BE2C (cell line): ENCODE measurements around the gene CEACAM19.

ENCODE experiments used
- DNase-seq: peaks from one replicate; pipeline ENCODE4 v3.0.0-alpha.2; 2020
- H3K27me3 ChIP-seq: fragments of 250-450 bp; sonication (Bioruptor Pico); 2 replicates; pipeline ENCODE4 v1.5.1; 2020; ENCODE audit warnings: mild to moderate bottlenecking
- H3K36me3 ChIP-seq: fragments of 250-450 bp; sonication (Bioruptor Pico); 2 replicates; pipeline ENCODE4 v1.5.1; 2020; ENCODE audit warnings: mild to moderate bottlenecking
- H3K4me1 ChIP-seq: fragments of 250-450 bp; sonication (Bioruptor Pico); 2 replicates; pipeline ENCODE4 v1.5.1; 2020
- H3K4me3 ChIP-seq: 2 replicates; pipeline ENCODE4 v1.5.1; 2011; ENCODE audit warnings: low read depth, low read length
- H3K9me3 ChIP-seq: fragments of 250-450 bp; sonication (Bioruptor Pico); 2 replicates; pipeline ENCODE4 v1.5.1; 2020
- TF ChIP-seq, protein P1 (sequence below): IDR thresholded peaks from 2 replicates; pipeline ENCODE4 v1.5.1; 2012; ENCODE audit warnings: mild to moderate bottlenecking, low read depth, low read length

Gene CEACAM19

DNA sequence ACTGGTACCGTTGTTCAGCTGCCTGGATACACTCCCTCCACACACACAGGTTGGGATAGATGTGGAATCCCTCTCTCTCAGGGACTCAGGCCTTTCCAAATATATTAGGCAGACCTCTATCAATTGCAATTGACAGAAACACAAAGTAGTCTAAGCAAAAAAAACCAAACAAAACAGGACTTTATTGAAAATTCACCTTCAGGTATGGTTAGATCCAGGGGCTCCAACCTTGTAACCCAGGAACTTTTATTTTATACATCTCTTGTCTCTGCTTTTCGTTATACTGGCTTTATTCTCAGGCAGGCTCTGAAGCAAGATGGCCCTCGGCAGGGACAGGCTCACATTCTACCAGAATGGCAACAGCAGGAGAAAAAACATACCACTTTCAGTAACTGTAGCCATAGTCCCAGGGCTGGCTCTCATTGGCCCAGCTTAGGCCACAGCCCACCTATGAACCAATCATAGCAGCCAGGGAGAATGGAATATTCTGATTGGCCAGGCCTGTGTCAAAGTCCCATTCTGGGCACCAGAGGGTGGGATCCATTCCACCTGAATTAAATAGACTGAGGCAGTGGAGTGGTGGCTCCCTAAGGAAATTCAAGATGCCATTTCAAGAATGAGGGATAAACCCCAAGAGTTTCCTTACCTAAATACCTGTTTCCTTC lies 13.1 kb upstream of the CEACAM19 start:
- Histone ChIP-seq H3K9me3 (no peaks in the 10 kb centered on the region), H3K4me3 (no peak overlapping the region), H3K4me1 (no peaks in the 10 kb centered on the region), H3K27me3 (no peaks in the 10 kb centered on the region), H3K36me3 (peaks cover 89% of the 10 kb centered on the region)
- no peak for DNase-seq
- TF ChIP-seq, protein P1, sequence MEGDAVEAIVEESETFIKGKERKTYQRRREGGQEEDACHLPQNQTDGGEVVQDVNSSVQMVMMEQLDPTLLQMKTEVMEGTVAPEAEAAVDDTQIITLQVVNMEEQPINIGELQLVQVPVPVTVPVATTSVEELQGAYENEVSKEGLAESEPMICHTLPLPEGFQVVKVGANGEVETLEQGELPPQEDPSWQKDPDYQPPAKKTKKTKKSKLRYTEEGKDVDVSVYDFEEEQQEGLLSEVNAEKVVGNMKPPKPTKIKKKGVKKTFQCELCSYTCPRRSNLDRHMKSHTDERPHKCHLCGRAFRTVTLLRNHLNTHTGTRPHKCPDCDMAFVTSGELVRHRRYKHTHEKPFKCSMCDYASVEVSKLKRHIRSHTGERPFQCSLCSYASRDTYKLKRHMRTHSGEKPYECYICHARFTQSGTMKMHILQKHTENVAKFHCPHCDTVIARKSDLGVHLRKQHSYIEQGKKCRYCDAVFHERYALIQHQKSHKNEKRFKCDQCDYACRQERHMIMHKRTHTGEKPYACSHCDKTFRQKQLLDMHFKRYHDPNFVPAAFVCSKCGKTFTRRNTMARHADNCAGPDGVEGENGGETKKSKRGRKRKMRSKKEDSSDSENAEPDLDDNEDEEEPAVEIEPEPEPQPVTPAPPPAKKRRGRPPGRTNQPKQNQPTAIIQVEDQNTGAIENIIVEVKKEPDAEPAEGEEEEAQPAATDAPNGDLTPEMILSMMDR = no peak

DNA sequence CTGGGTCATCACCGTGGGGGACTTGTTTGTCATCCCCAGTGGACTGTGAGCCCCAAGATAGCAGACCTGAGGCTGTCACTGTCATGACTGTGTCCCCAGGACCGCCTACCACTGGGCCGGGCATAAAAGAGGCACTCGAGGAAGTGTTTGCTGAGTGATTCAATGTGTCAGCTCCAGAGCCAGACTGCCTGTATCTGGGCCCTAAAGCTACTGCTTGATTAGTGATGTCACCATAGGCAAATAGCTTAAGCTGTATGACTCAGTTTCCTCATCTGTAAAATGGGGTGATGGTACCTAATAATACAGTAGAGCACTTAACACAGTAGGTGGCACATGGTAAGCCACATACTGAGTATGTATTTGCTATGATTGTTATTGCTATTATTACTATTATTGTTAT lies 11.2 kb upstream of the CEACAM19 start:
- no peaks in the 10 kb centered on the region for H3K9me3 ChIP-seq
- H3K36me3 ChIP-seq = peaks cover 75% of the 10 kb centered on the region
- H3K27me3 ChIP-seq = no peaks in the 10 kb centered on the region
- TF ChIP-seq, protein P1 = no peak
- H3K4me1 ChIP-seq = no peaks in the 10 kb centered on the region
- no peak overlapping the region for H3K4me3 ChIP-seq
- DNase-seq = no peak

DNA sequence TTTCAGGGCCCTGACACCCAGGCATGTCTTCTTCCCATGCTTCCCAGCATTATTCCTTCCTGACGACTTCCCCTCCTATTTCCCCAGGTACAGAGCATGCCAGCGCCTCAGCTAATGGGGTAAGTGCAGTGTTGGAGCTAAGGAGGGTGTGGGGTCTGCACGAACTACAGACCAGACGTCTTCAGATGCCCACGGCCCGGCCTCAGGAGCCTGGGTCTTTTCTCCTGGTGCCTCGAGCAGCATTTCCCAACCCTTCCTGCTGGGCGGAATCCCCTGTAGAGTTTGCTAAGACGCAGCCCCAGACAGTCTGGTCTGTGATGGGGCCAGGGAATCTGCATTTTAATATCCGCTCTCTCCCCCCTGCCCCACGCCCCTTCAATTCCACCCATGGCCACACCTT lies 10.1 kb upstream of the CEACAM19 start:
- Histone ChIP-seq H3K36me3 (peaks cover 67% of the 10 kb centered on the region), H3K4me3 (no peak overlapping the region), H3K27me3 (no peaks in the 10 kb centered on the region), H3K9me3 (no peaks in the 10 kb centered on the region), H3K4me1 (no peaks in the 10 kb centered on the region)
- TF ChIP-seq, protein P1 = no peak
- no peak for DNase-seq

DNA sequence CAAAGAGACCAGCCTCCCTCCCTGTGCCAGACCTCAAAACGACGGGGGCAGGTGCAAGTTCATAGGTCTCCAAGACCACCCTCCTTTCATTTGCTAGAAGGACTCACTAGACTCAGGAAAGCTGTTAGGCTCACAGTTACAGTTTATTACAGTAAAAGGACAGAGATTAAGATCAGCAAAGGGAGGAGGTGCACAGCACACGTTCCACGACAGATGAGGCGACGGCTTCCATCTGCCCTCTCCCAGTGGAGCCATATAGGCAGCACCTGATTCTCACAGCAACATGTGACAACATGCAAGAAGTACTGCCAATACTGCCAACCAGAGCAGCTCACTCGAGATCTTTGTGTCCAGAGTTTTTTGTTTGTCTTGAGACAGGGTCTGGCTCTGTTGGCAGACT lies 9.4 kb upstream of the CEACAM19 start:
- peaks cover 61% of the 10 kb centered on the region for H3K36me3 ChIP-seq
- H3K9me3 ChIP-seq = no peaks in the 10 kb centered on the region
- DNase-seq = no peak
- H3K4me3 ChIP-seq = no peak overlapping the region
- TF ChIP-seq, protein P1 = no peak
- H3K27me3 ChIP-seq = no peaks in the 10 kb centered on the region
- H3K4me1 ChIP-seq = no peaks in the 10 kb centered on the region

DNA sequence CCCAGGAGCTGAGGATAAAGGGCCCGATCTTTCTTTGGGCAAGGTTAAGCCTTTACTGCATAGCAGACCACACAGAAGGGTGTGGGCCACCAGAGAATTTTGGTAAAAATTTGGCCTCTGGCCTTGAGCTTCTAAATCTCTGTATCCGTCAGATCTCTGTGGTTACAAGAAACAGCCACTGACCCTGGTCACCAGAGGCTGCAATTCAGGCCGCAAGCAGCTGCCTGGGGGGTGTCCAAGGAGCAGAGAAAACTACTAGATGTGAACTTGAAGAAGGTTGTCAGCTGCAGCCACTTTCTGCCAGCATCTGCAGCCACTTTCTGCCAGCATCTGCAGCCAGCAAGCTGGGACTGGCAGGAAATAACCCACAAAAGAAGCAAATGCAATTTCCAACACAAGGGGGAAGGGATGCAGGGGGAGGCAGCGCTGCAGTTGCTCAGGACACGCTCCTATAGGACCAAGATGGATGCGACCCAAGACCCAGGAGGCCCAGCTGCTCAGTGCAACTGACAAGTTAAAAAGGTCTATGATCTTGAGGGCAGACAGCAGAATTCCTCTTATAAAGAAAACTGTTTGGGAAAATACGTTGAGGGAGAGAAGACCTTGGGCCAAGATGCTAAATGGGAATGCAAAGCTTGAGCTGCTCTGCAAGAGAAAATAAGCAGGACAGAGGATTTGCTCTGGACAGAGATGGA lies 8.4 kb upstream of the CEACAM19 start:
- Histone ChIP-seq H3K36me3 (peaks cover 56% of the 10 kb centered on the region), H3K4me1 (no peaks in the 10 kb centered on the region), H3K27me3 (no peaks in the 10 kb centered on the region), H3K9me3 (no peaks in the 10 kb centered on the region), H3K4me3 (no peak overlapping the region)
- TF ChIP-seq, protein P1 = no peak
- no peak for DNase-seq

DNA sequence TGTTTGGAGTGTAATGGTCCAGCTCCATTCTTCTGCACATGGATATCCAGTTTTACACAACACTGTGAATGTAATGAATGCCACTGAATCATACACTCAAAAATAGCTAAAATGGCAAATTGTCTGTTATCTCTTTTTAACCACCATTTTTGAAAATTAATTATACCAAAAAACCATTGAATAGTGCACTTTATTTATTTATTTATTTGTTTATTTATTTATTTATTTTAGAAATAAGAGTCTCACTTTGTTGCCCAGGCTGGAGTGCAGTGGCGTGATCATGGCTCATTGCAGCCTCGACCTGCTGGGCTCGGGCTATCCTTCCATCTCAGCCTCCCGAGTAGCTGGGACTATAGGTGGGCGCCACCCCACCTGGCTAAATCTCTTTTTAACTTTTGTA lies 7.3 kb upstream of the CEACAM19 start:
- H3K27me3 ChIP-seq = no peaks in the 10 kb centered on the region
- H3K4me3 ChIP-seq = no peak overlapping the region
- TF ChIP-seq, protein P1 = no peak
- H3K9me3 ChIP-seq = no peaks in the 10 kb centered on the region
- no peak for DNase-seq
- peaks cover 45% of the 10 kb centered on the region for H3K36me3 ChIP-seq
- H3K4me1 ChIP-seq = no peaks in the 10 kb centered on the region
